IMR-90 (cell line): ENCODE data around the gene FNDC10. TPM values are rescaled to one million over a fixed set of nuclear protein-coding genes. Genes with fewer than 3 reads are reported as not detected.

Experiments
- ATAC-seq: fragments of 200-7000 bp; cut with Tn5 transposase; 2 replicates; pipeline ENCODE4 v1.9.1; 2020; ENCODE audit warnings: low read depth, mild to moderate bottlenecking, moderate library complexity
- BruUV-seq: library from RNA; stranded (reverse); fragments of 400-500 nt; replicated peaks from 2 replicates; lab custom pipeline; 2021; lab: Mats Ljungman, UMichigan
- CTCF ChIA-PET: fragments of 300-600 bp; formaldehyde crosslinking; extraction: SDS; loops from one replicate; lab custom pipeline; 2021; ENCODE audit warnings: antibody characterized with exemption; lab: Yijun Ruan, JAX
- POLR2A ChIA-PET: fragments of 300-600 bp; sonication (Branson Sonifier 250); formaldehyde crosslinking; loops from one replicate; lab custom pipeline; 2022; ENCODE audit warnings: antibody characterized with exemption; ENCODE audit not compliant: unreplicated experiment; lab: Charles Lee
- DNase-seq: peaks from one replicate; pipeline ENCODE4 v3.0.0; 2013
- H2AFZ ChIP-seq: replicated peaks from 2 replicates; pipeline ENCODE3; 2013; ENCODE audit warnings: low read length, mild to moderate bottlenecking; ENCODE audit not compliant: poor library complexity
- H2AK5ac ChIP-seq: 2 replicates; pipeline ENCODE4 v1.6.1; 2013; ENCODE audit warnings: low read depth, low read length, inconsistent platforms
- H2AK9ac ChIP-seq: replicated peaks from 2 replicates; pipeline ENCODE3; 2013; ENCODE audit warnings: mild to moderate bottlenecking, low read depth, low read length, moderate library complexity; ENCODE audit not compliant: poor library complexity
- H2BK120ac ChIP-seq: 2 replicates; pipeline ENCODE4 v1.6.1; 2013; ENCODE audit warnings: low read depth, low read length, inconsistent platforms
- H2BK15ac ChIP-seq: 3 replicates; pipeline ENCODE4 v1.6.1; 2013; ENCODE audit warnings: low read depth, low read length, inconsistent platforms
- H2BK20ac ChIP-seq: 2 replicates; pipeline ENCODE4 v1.6.1; 2013; ENCODE audit warnings: low read depth, mild to moderate bottlenecking, inconsistent platforms, low read length, moderate library complexity
- H2BK5ac ChIP-seq: 2 replicates; pipeline ENCODE4 v1.6.1; 2013; ENCODE audit warnings: mild to moderate bottlenecking, low read depth, low read length, inconsistent platforms; ENCODE audit not compliant: poor library complexity, severe bottlenecking
- H3K14ac ChIP-seq: replicated peaks from 2 replicates; pipeline ENCODE4 v1.6.1; 2013; ENCODE audit warnings: low read depth, low read length, inconsistent platforms
- H3K18ac ChIP-seq: 2 replicates; pipeline ENCODE4 v1.6.1; 2013; ENCODE audit warnings: low read depth, low read length, control low read depth
- H3K23ac ChIP-seq: 2 replicates; pipeline ENCODE4 v1.6.1; 2013; ENCODE audit warnings: low read depth, low read length, inconsistent platforms
- H3K27ac ChIP-seq: 2 replicates; pipeline ENCODE4 v1.5.1; 2013; ENCODE audit warnings: mild to moderate bottlenecking, control low read depth, low read length; ENCODE audit not compliant: insufficient read depth
- H3K27me3 ChIP-seq: 2 replicates; pipeline ENCODE4 v1.6.1; 2013; ENCODE audit warnings: low read length; ENCODE audit not compliant: control insufficient read depth, insufficient read depth
- H3K36me3 ChIP-seq: 2 replicates; pipeline ENCODE4 v1.6.1; 2013; ENCODE audit warnings: low read length, mixed read lengths; ENCODE audit not compliant: control insufficient read depth, insufficient read depth
- H3K4ac ChIP-seq: 2 replicates; pipeline ENCODE4 v1.6.1; 2013; ENCODE audit warnings: low read depth, low read length, inconsistent platforms
- H3K4me1 ChIP-seq: 2 replicates; pipeline ENCODE4 v1.6.1; 2013; ENCODE audit warnings: low read length, mixed read lengths; ENCODE audit not compliant: control insufficient read depth, insufficient read depth
- H3K4me2 ChIP-seq: 2 replicates; pipeline ENCODE4 v1.6.1; 2013; ENCODE audit warnings: low read depth, mild to moderate bottlenecking, control low read depth, low read length, moderate library complexity
- H3K4me3 ChIP-seq: 2 replicates; pipeline ENCODE4 v1.5.1; 2013; ENCODE audit warnings: low read depth, mild to moderate bottlenecking, control low read depth, low read length, moderate library complexity; ENCODE audit not compliant: insufficient read depth
- H3K56ac ChIP-seq: 2 replicates; pipeline ENCODE4 v1.6.1; 2013; ENCODE audit warnings: low read length, inconsistent platforms; ENCODE audit not compliant: insufficient read depth; ENCODE audit errors: extremely low read depth
- H3K79me1 ChIP-seq, 2 experiments: 2 replicates each; pipeline ENCODE4 v1.6.1; 2013; ENCODE audit warnings: low read length in 2 of 2, inconsistent platforms in 1 of 2, low read depth in 1 of 2
- H3K9ac ChIP-seq: 2 replicates; pipeline ENCODE4 v1.6.1; 2013; ENCODE audit warnings: low read depth, low read length, control low read depth
- H3K9me1 ChIP-seq: 2 replicates; pipeline ENCODE4 v1.6.1; 2013; ENCODE audit warnings: low read length, inconsistent platforms; ENCODE audit not compliant: insufficient read depth
- H3K9me3 ChIP-seq: 2 replicates; pipeline ENCODE4 v1.6.1; 2013; ENCODE audit warnings: low read length; ENCODE audit not compliant: control insufficient read depth, insufficient read depth
- H4K20me1 ChIP-seq: 2 replicates; pipeline ENCODE4 v1.6.1; 2013; ENCODE audit warnings: low read length, inconsistent platforms; ENCODE audit not compliant: insufficient read depth
- H4K5ac ChIP-seq: 2 replicates; pipeline ENCODE4 v1.6.1; 2013; ENCODE audit warnings: mild to moderate bottlenecking, low read depth, low read length, control low read depth
- H4K8ac ChIP-seq, 2 experiments: 2 replicates each; pipeline ENCODE4 v1.6.1; 2013; ENCODE audit warnings: low read depth in 2 of 2, low read length in 2 of 2, control low read depth in 1 of 2, inconsistent platforms in 1 of 2
- H4K91ac ChIP-seq: 2 replicates; pipeline ENCODE4 v1.6.1; 2013; ENCODE audit warnings: low read depth, low read length, inconsistent platforms; ENCODE audit not compliant: insufficient read depth
- BHLHE40 ChIP-seq: fragments of 150-350 bp; IDR thresholded peaks from 2 replicates; pipeline ENCODE4 v1.6.1; 2016; ENCODE audit warnings: mild to moderate bottlenecking, low read depth, low read length
- CEBPB ChIP-seq: IDR thresholded peaks from 2 replicates; pipeline ENCODE4 v1.6.1; 2012; ENCODE audit warnings: low read depth, low read length, improper control_type of control experiment
- CHD1 ChIP-seq: IDR thresholded peaks from 2 replicates; pipeline ENCODE4 v1.6.1; 2012; ENCODE audit warnings: low read depth, low read length, improper control_type of control experiment
- FOS ChIP-seq: fragments of 150-350 bp; IDR thresholded peaks from 2 replicates; pipeline ENCODE4 v1.6.1; 2016; ENCODE audit warnings: low read depth, low read length
- MAFK ChIP-seq: IDR thresholded peaks from 2 replicates; pipeline ENCODE4 v1.6.1; 2012; ENCODE audit warnings: low read depth, low read length, improper control_type of control experiment
- MXI1 ChIP-seq: IDR thresholded peaks from 2 replicates; pipeline ENCODE4 v1.6.1; 2012; ENCODE audit warnings: low read depth, mild to moderate bottlenecking, low read length, moderate library complexity, borderline replicate concordance
- NFE2L2 ChIP-seq: fragments of 150-350 bp; IDR thresholded peaks from 2 replicates; pipeline ENCODE4 v1.6.1; 2016; ENCODE audit warnings: low read depth, mild to moderate bottlenecking, low read length
- POLR2A ChIP-seq: IDR thresholded peaks from 2 replicates; pipeline ENCODE4 v1.6.1; 2012; ENCODE audit warnings: mild to moderate bottlenecking, low read depth, low read length
- RAD21 ChIP-seq: IDR thresholded peaks from 2 replicates; pipeline ENCODE4 v1.6.1; 2012; ENCODE audit warnings: low read length, improper control_type of control experiment
- RFX5 ChIP-seq: IDR thresholded peaks from 2 replicates; pipeline ENCODE4 v1.8.0; 2012; ENCODE audit warnings: low read depth, mild to moderate bottlenecking, low read length, moderate library complexity
- SMC3 ChIP-seq: fragments of 150-350 bp; IDR thresholded peaks from 2 replicates; pipeline ENCODE4 v1.6.1; 2016; ENCODE audit warnings: low read depth, mild to moderate bottlenecking, antibody characterized with exemption, low read length, moderate library complexity
- WGBS, 2 experiments: methylation state at CpG; one replicate each; pipeline versions ENCODE4 v1.1.5 to v1.1.7; 2013; ENCODE audit warnings: missing lambda C conversion rate in 2 of 2; ENCODE audit not compliant: insufficient read length in 1 of 2; ENCODE audit errors: extremely low coverage in 2 of 2; 5-methylcytosine and 5-hydroxymethylcytosine counted together
- dilution Hi-C: fragments of 300-500 bp; cut with HindIII; formaldehyde crosslinking; loops from one replicate; pipeline ENCODE4 v1.14.3; 2018; ENCODE audit warnings: low sequenced_read_pairs; ENCODE audit not compliant: unreplicated experiment
- in situ Hi-C: fragments of 300-500 bp; cut with MboI; formaldehyde crosslinking; loops from 3 replicates; pipeline ENCODE4 v1.14.3; 2019; ENCODE audit warnings: low sequenced_read_pairs, inconsistent platforms, mixed read lengths
- intact Hi-C: fragments of 100-400 bp; cut with micrococcal nuclease; formaldehyde crosslinking; loops from 2 replicates; pipeline ENCODE4 v1.10.0; 2022
- polyA plus RNA-seq, 3 experiments: library from polyadenylated mRNA; depleted of rRNA; stranded (reverse); fragments of >200 nt; gene quantifications; 2 replicates each; pipeline ENCODE4 v1.2.3, GENCODE V29; 2012; ENCODE audit warnings: low replicate concordance in 1 of 3
- total RNA-seq: library from RNA; depleted of rRNA; stranded (reverse); fragments of >200 nt; gene quantifications from 2 replicates; pipeline ENCODE4 v1.2.3, GENCODE V29; 2012
- TF ChIP-seq, protein P1 (sequence below): fragments of 150-350 bp; IDR thresholded peaks from 2 replicates; pipeline ENCODE4 v1.6.1; 2016; ENCODE audit warnings: low read depth, mild to moderate bottlenecking, low read length, moderate library complexity, borderline replicate concordance

Gene FNDC10
- total and polyA plus RNA-seq, 2 of the 4 experiments (the other 2 are of a cell fraction): 0.36 to 5.8 TPM

DNA sequence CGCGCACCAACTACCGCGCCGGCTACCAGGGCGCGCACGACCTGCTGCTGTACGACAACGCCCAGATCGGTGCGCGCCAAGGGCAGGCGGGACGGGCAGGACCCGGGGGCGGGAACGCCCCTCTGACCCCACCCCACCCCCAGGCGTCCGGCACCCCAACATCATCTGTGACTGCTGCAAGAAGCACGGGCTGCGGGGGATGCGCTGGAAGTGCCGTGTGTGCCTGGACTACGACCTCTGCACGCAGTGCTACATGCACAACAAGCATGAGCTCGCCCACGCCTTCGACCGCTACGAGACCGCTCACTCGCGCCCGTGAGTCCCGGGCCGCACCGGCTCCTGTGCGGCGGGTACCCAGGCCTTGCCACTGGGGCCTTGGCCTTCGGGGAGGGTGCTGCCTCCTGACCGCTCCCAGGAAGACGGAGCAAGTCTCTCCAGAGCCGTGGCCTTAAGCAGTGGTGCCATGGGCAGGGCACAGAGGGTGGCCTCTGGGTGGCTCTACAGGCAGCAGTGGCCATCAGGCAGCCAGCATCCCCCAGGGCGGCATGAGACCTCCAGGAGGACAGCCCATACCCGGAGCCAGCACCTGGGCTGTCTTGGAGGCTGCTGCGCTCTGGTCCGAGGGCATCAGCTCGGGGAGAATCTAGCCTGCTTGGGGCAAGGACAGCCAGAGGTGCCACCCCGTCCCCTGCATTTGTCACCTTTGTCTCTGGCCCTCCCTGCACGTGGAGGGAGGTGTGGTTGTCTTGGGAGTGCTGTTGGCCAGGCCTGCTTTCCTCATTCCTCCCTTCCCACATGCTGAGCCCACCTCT, 23.9 kb upstream of the FNDC10 start (continued):
- no peak for TF ChIP-seq RAD21

DNA sequence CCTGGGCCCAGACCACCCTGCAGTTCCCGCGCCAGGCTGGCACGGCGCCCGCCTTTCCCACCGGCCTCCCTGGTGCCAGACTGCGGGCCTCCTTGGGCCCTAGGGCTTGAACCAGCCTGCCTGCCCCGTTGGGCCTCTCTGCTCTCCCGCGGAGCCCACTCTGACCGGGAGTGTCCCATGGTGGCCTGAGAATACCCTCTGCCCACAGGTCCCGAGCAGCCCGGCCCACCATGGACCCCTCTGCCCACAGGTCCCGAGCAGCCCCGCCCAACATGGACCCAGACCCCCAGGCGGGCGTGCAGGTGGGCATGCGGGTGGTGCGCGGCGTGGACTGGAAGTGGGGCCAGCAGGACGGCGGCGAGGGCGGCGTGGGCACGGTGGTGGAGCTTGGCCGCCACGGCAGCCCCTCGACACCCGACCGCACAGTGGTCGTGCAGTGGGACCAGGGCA, 23.3 kb upstream of the FNDC10 start:
- no peak overlapping the region for H2BK120ac ChIP-seq
- H3K18ac ChIP-seq: no peak overlapping the region
- peaks cover 0 to 29% of the 10 kb centered on the region in 2 experiments; a peak in 2 of 4 replicates for H3K79me1 ChIP-seq
- H4K91ac ChIP-seq: no peak overlapping the region
- DNase-seq: no peak
- 96% methylated on average over 19 of the region's 33 CpGs; no CpG with 5 or more reads in 1 of the 2 experiments for WGBS, 2 experiments
- peaks cover 30% of the 10 kb centered on the region for H3K36me3 ChIP-seq
- no peak overlapping the region for H3K9ac ChIP-seq
- H3K14ac ChIP-seq: no peak overlapping the region
- H3K56ac ChIP-seq: no peak overlapping the region
- no peaks in the 10 kb centered on the region for H3K27me3 ChIP-seq
- POLR2A ChIA-PET: no interaction called here
- no peak overlapping the region for H2BK5ac ChIP-seq
- no peak overlapping the region for H2AFZ ChIP-seq
- no peak for ATAC-seq
- H3K4me2 ChIP-seq: no peak overlapping the region
- H2BK20ac ChIP-seq: no peak overlapping the region
- H4K8ac ChIP-seq: no peak overlapping the region
- TF ChIP-seq RAD21 (no peak), RFX5 (no peak), CEBPB (no peak), POLR2A (no peak), SMC3 (no peak), CHD1 (no peak), MXI1 (no peak), NFE2L2 (no peak), BHLHE40 (no peak), MAFK (no peak), FOS (no peak)
- TF ChIP-seq, protein P1, sequence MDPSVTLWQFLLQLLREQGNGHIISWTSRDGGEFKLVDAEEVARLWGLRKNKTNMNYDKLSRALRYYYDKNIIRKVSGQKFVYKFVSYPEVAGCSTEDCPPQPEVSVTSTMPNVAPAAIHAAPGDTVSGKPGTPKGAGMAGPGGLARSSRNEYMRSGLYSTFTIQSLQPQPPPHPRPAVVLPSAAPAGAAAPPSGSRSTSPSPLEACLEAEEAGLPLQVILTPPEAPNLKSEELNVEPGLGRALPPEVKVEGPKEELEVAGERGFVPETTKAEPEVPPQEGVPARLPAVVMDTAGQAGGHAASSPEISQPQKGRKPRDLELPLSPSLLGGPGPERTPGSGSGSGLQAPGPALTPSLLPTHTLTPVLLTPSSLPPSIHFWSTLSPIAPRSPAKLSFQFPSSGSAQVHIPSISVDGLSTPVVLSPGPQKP: no peak
- BruUV-seq: no TSS peak
- no peak overlapping the region for H2AK5ac ChIP-seq
- H3K4ac ChIP-seq: no peak overlapping the region
- H4K20me1 ChIP-seq: peaks cover 30% of the 10 kb centered on the region
- CTCF ChIA-PET: no interaction called here
- H3K9me1 ChIP-seq: no peaks in the 10 kb centered on the region
- H3K4me1 ChIP-seq: peaks cover 3% of the 10 kb centered on the region; the same call in 1 of the 2 replicates
- in situ Hi-C loops: no loop called here
- H3K4me3 ChIP-seq: no peak overlapping the region
- intact Hi-C loops: no loop called here
- no peak overlapping the region for H3K23ac ChIP-seq
- no peaks in the 10 kb centered on the region for H3K9me3 ChIP-seq
- no peak overlapping the region for H4K5ac ChIP-seq
- H2BK15ac ChIP-seq: no peak overlapping the region
- dilution Hi-C loops: no loop called here
- no peak overlapping the region for H3K27ac ChIP-seq
- no peak overlapping the region for H2AK9ac ChIP-seq
